CD4-positive, alpha-beta T cell (primary cell): Measurements from ENCODE around the gene SPRN. TPM values are rescaled to one million over a fixed set of nuclear protein-coding genes. Genes with fewer than 3 reads are reported as not detected.

Experiments used
- ATAC-seq: fragments of 200-7000 bp; cut with Tn5 transposase; one replicate; pipeline ENCODE4 v1.10.0; 2022; ENCODE audit warnings: mild to moderate bottlenecking; ENCODE audit not compliant: poor library complexity
- CTCF ChIA-PET: fragments of 350-600 bp; sonication (Branson Sonifier 250); formaldehyde crosslinking; loops from one replicate; lab custom pipeline; 2021; ENCODE audit warnings: antibody characterized with exemption, inconsistent platforms; lab: Charles Lee
- POLR2A ChIA-PET: fragments of 350-600 bp; sonication (Branson Sonifier 250); formaldehyde crosslinking; loops from one replicate; lab custom pipeline; 2021; ENCODE audit warnings: antibody characterized with exemption, inconsistent platforms; lab: Charles Lee
- DNase-seq, 14 experiments: peaks; one replicate each; pipeline ENCODE4 v3.0.0-alpha.2; 2013 to 2020; ENCODE audit warnings: mixed read lengths in 2 of 14
- H3K27ac ChIP-seq, 2 donors: one replicate each; pipeline versions ENCODE4 v1.5.1 to v1.7.0; 2013; ENCODE audit warnings: low read length in 2 of 2, low read depth in 1 of 2, mild to moderate bottlenecking in 1 of 2
- H3K27me3 ChIP-seq, 2 experiments: 1 replicate in 1 of 2; 2 replicates in 1 of 2; pipeline versions ENCODE4 v1.6.1 to v1.7.0; 2013; ENCODE audit warnings: low read length in 2 of 2, control low read depth in 1 of 2, mild to moderate bottlenecking in 1 of 2, moderate library complexity in 1 of 2; ENCODE audit not compliant: insufficient read depth in 2 of 2, control insufficient read depth in 1 of 2
- H3K36me3 ChIP-seq: one replicate; pipeline ENCODE4 v1.6.1; 2013; ENCODE audit warnings: low read length, control low read depth; ENCODE audit not compliant: insufficient read depth
- H3K4me1 ChIP-seq: one replicate; pipeline ENCODE4 v1.6.1; 2013; ENCODE audit warnings: low read length, control low read depth; ENCODE audit not compliant: insufficient read depth
- H3K4me3 ChIP-seq: one replicate; pipeline ENCODE4 v1.5.1; 2013; ENCODE audit warnings: mild to moderate bottlenecking, low read length, moderate library complexity
- H3K9me3 ChIP-seq, 2 experiments: 1 replicate in 1 of 2; 2 replicates in 1 of 2; pipeline versions ENCODE4 v1.6.1 to v1.7.0; 2013; ENCODE audit warnings: low read length in 2 of 2, mild to moderate bottlenecking in 2 of 2, control low read depth in 1 of 2, moderate library complexity in 1 of 2; ENCODE audit not compliant: control insufficient read depth in 1 of 2, insufficient read depth in 1 of 2
- H3K27ac Mint-ChIP-seq: one replicate; pipeline ENCODE4 v1.8.0; 2020; ENCODE audit warnings: mixed read lengths
- H3K27me3 Mint-ChIP-seq: one replicate; pipeline ENCODE4 v1.8.0; 2021; ENCODE audit warnings: mixed read lengths
- H3K36me3 Mint-ChIP-seq: one replicate; pipeline ENCODE4 v1.8.0; 2021; ENCODE audit warnings: low read depth, mixed read lengths
- H3K4me1 Mint-ChIP-seq: one replicate; pipeline ENCODE4 v1.8.0; 2021; ENCODE audit warnings: low read depth, mixed read lengths
- H3K4me3 Mint-ChIP-seq: one replicate; pipeline ENCODE4 v1.8.0; 2020; ENCODE audit warnings: mild to moderate bottlenecking, mixed read lengths
- H3K9me3 Mint-ChIP-seq: one replicate; pipeline ENCODE4 v1.8.0; 2020; ENCODE audit warnings: mixed read lengths
- CTCF ChIP-seq: fragments of 200-600 bp; IDR thresholded peaks from one replicate; pipeline ENCODE4 v1.8.0; 2022; ENCODE audit warnings: antibody characterized with exemption, mild to moderate bottlenecking
- intact Hi-C, 2 experiments: fragments of 100-400 bp; cut with DNase I in 1 of 2; cut with micrococcal nuclease in 1 of 2; formaldehyde crosslinking; loops; one replicate each; pipeline versions ENCODE4 v1.15.1 to v1.9.0; 2023 to 2025; cut with DNase I, micrococcal nuclease
- total RNA-seq, 174 experiments: library from RNA in 2 of 174; stranded (reverse) in 2 of 174; gene quantifications; one replicate each; pipeline ENCODE4 v1.2.3 and lab custom pipeline; 2021 to 2026

Gene SPRN
- total RNA-seq, 2 experiments from 2014 or later, result not detected

- Mint-ChIP-seq H3K27me3 (no peaks in the 10 kb centered on the region), H3K4me1 (peaks cover 44% of the 10 kb centered on the region), H3K4me3 (peak within 1 kb of the TSS; percentile 95), H3K36me3 (peaks cover 39% of the 10 kb centered on the region), H3K9me3 (no peaks in the 10 kb centered on the region), H3K27ac (peak within 1 kb of the TSS; percentile 90)
- TF ChIP-seq CTCF, result peak; percentile 18
- H3K9me3 ChIP-seq, result no peaks in the 10 kb centered on the region
- peaks cover 33% of the 10 kb centered on the region for H3K36me3 ChIP-seq
- CTCF ChIA-PET, result interaction anchor here (1.3 kb wide), 1 partner anchor 64 kb away, joined by 4 read pairs; no protein-coding TSS in a partner anchor
- intact Hi-C loops, result loop anchor here (2.0 to 5.0 kb wide), 5 partner anchors 21 to 132 kb away; partner anchors contain the start of genes CALY (in 1 of the 2) and ECHS1 (in 1 of the 2)
- peak within 1 kb of the TSS; percentile 74 for H3K4me3 ChIP-seq
- POLR2A ChIA-PET, result interaction anchor here (0.7 kb wide), 1 partner anchor 64 kb away, joined by 5 read pairs; no protein-coding TSS in a partner anchor
- peak; percentile 78 for ATAC-seq
- no peaks in the 10 kb centered on the region for H3K27me3 ChIP-seq
- peaks cover 60% of the 10 kb centered on the region for H3K4me1 ChIP-seq
- DNase-seq, result peak in 13 of 14 experiments; percentile 84 to 96 (median 91)
- peak within 1 kb of the TSS; percentile 47 to 65 for H3K27ac ChIP-seq
These were observed 30.3 kb downstream of the SPRN start, which contains the start of gene MTG1 for GRCh38 chr10:133394064-133394663. Gene MTG1 (plus strand): TSS chr10:133394157. CDS start chr10:133394221, 64 bp downstream.

- ChIA-PET CTCF (interaction anchor here (0.7 to 1.3 kb wide), 2 partner anchors 40 to 64 kb away, joined by 3 to 4 read pairs; no protein-coding TSS in a partner anchor), POLR2A (interaction anchor here (0.7 kb wide), 1 partner anchor 64 kb away, joined by 5 read pairs; no protein-coding TSS in a partner anchor)
- Histone ChIP-seq H3K4me3 (peak overlapping the region; percentile 74), H3K27me3 (no peaks in the 10 kb centered on the region), H3K27ac (peak overlapping the region in 1 of 2 donors; percentile 65), H3K4me1 (peaks cover 63% of the 10 kb centered on the region), H3K9me3 (no peaks in the 10 kb centered on the region), H3K36me3 (peaks cover 26% of the 10 kb centered on the region)
- no peak for ATAC-seq
- H3K27me3 Mint-ChIP-seq, result no peaks in the 10 kb centered on the region
- H3K27ac Mint-ChIP-seq, result peak overlapping the region; percentile 90
- H3K9me3 Mint-ChIP-seq, result no peaks in the 10 kb centered on the region
- peaks cover 51% of the 10 kb centered on the region for H3K4me1 Mint-ChIP-seq
- no peak for TF ChIP-seq CTCF
- peaks cover 36% of the 10 kb centered on the region for H3K36me3 Mint-ChIP-seq
- intact Hi-C loops, result loop anchor here (2.0 to 5.0 kb wide), 5 partner anchors 21 to 131 kb away; partner anchors contain the start of genes CALY (in 1 of the 2) and ECHS1 (in 1 of the 2)
- DNase-seq, result peak in 1 of 14 experiments; percentile 97
- H3K4me3 Mint-ChIP-seq, result peak overlapping the region; percentile 95
These were observed 30.9 kb downstream of the SPRN start for GRCh38 chr10:133393401-133394063.

- ChIA-PET POLR2A (interaction anchor here (0.9 kb wide), 1 partner anchor 15 kb away, joined by 3 read pairs; no protein-coding TSS in a partner anchor), CTCF (no interaction called here)
- no peak for TF ChIP-seq CTCF
- H3K27ac ChIP-seq, result peak overlapping the region; percentile 23 to 72
- H3K36me3 Mint-ChIP-seq, result peaks cover 20% of the 10 kb centered on the region
- DNase-seq (peak in 2 of 14 experiments; percentile 31 to 43), ATAC-seq (no peak)
- no peaks in the 10 kb centered on the region for H3K27me3 Mint-ChIP-seq
- peaks cover 15% of the 10 kb centered on the region for H3K36me3 ChIP-seq
- H3K4me3 Mint-ChIP-seq, result peak overlapping the region; percentile 48
- intact Hi-C loops, result loop anchor here (1.0 to 5.0 kb wide), 4 partner anchors 11 to 130 kb away; partner anchors contain the start of gene CALY (in 1 of the 2)
- H3K4me1 ChIP-seq, result peaks cover 66% of the 10 kb centered on the region
- no peak overlapping the region for H3K4me3 ChIP-seq
- H3K27me3 ChIP-seq, result no peaks in the 10 kb centered on the region
- H3K4me1 Mint-ChIP-seq, result peaks cover 57% of the 10 kb centered on the region
- H3K27ac Mint-ChIP-seq, result no peak overlapping the region
- H3K9me3 Mint-ChIP-seq, result no peaks in the 10 kb centered on the region
- no peaks in the 10 kb centered on the region for H3K9me3 ChIP-seq
These were observed 32.5 kb downstream of the SPRN start for GRCh38 chr10:133391761-133392518.
